Right atrium auricular region (tissue), 2 donors: ENCODE results near the gene LAP3. TPM values are rescaled to one million over a fixed set of nuclear protein-coding genes. Genes with fewer than 3 reads are reported as not detected.

Experiments
- DNase-seq: peaks from one replicate; pipeline ENCODE4 v3.0.0-alpha.2; 2019; ENCODE audit warnings: low spot score
- H3K27ac ChIP-seq, 2 donors: fragments of 200-600 bp; sonication (generic); 1 replicate in 1 of 2; 2 replicates in 1 of 2; pipeline ENCODE4 v1.5.1; 2016 to 2019
- H3K27me3 ChIP-seq, 2 donors: fragments of 200-600 bp; sonication (generic); one replicate each; pipeline versions ENCODE4 v1.5.1 to v1.6.0; 2017 to 2019
- H3K36me3 ChIP-seq: fragments of 200-600 bp; sonication (generic); one replicate; pipeline ENCODE4 v1.5.1; 2016
- H3K4me1 ChIP-seq, 2 donors: fragments of 200-600 bp; sonication (generic); one replicate each; pipeline versions ENCODE4 v1.5.1 to v1.6.0; 2017 to 2019
- H3K4me3 ChIP-seq, 2 donors: fragments of 200-600 bp; sonication (generic); 1 replicate in 1 of 2; 2 replicates in 1 of 2; pipeline ENCODE4 v1.5.1; 2017 to 2019; ENCODE audit warnings: mild to moderate bottlenecking in 1 of 2, moderate library complexity in 1 of 2
- H3K9me3 ChIP-seq, 2 donors: fragments of 200-600 bp; sonication (generic); one replicate each; pipeline ENCODE4 v1.5.1; 2019
- total RNA-seq, 2 donors: library from RNA; depleted of rRNA; stranded (reverse); fragments of >200 nt; gene quantifications; one replicate each; pipeline ENCODE4 v1.1.0, GENCODE V29; 2016
- TF ChIP-seq, protein P1 (sequence below), 2 donors: fragments of 200-600 bp; sonication (generic); IDR thresholded peaks; one replicate each; pipeline ENCODE4 v1.5.1; 2019; ENCODE audit warnings: antibody characterized with exemption in 2 of 2

The LAP3 gene
- total RNA-seq, 2 donors from 2014 or later: 35.5 to 67.2 TPM

DNA sequence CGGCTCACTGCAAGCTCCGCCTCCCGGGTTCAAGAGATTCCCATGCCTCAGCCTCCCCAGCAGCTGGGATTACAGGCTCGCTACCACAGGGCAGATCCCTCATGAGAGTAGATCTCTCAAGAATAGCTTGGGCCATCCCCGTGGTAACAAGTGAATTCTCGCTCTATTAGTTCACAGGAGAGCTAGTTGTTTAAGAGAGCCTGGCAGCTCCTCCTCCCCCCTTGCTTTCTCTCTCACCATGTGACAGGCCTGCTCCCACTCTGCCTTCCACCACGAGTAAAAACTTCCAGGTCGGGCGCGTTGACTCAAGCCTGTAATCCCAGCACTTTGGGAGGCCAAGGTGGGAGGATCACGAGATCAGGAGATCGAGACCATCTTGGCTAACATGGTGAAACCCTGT is 30.3 kb upstream of the LAP3 start:
- Histone ChIP-seq H3K4me3 (no peak overlapping the region), H3K36me3 (no peaks in the 10 kb centered on the region), H3K4me1 (no peaks in the 10 kb centered on the region), H3K27me3 (no peaks in the 10 kb centered on the region), H3K9me3 (no peaks in the 10 kb centered on the region), H3K27ac (no peak overlapping the region)
- TF ChIP-seq, protein P1, sequence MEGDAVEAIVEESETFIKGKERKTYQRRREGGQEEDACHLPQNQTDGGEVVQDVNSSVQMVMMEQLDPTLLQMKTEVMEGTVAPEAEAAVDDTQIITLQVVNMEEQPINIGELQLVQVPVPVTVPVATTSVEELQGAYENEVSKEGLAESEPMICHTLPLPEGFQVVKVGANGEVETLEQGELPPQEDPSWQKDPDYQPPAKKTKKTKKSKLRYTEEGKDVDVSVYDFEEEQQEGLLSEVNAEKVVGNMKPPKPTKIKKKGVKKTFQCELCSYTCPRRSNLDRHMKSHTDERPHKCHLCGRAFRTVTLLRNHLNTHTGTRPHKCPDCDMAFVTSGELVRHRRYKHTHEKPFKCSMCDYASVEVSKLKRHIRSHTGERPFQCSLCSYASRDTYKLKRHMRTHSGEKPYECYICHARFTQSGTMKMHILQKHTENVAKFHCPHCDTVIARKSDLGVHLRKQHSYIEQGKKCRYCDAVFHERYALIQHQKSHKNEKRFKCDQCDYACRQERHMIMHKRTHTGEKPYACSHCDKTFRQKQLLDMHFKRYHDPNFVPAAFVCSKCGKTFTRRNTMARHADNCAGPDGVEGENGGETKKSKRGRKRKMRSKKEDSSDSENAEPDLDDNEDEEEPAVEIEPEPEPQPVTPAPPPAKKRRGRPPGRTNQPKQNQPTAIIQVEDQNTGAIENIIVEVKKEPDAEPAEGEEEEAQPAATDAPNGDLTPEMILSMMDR (IDR thresholded peaks at IDR 0.05): no peak
- DNase-seq: no peak

DNA sequence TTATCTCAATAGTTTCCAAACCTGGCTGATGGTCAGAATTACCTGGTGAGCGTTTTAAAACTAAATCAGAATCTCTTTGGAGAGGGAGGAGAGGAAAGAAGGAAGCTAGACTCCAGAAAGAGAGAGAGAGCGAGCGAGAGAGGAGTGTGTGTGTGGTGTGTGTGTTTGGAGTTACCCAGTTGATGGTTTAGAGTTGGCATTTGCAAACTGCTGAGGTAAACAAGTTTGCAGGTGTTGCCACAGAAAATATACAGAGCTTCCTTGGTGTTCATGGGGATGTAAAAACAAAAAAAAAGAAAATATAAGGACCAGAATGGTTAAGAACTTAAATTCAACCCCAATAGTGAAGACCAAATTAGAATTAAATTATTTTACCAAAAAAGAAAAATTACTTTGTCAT is 26.4 kb upstream of the LAP3 start:
- no peak overlapping the region for H3K4me3 ChIP-seq
- DNase-seq: no peak
- TF ChIP-seq, protein P1 (IDR thresholded peaks at IDR 0.05): no peak
- no peaks in the 10 kb centered on the region for H3K9me3 ChIP-seq
- H3K27me3 ChIP-seq: no peaks in the 10 kb centered on the region
- H3K4me1 ChIP-seq: no peaks in the 10 kb centered on the region
- H3K27ac ChIP-seq: no peak overlapping the region
- H3K36me3 ChIP-seq: no peaks in the 10 kb centered on the region

DNA sequence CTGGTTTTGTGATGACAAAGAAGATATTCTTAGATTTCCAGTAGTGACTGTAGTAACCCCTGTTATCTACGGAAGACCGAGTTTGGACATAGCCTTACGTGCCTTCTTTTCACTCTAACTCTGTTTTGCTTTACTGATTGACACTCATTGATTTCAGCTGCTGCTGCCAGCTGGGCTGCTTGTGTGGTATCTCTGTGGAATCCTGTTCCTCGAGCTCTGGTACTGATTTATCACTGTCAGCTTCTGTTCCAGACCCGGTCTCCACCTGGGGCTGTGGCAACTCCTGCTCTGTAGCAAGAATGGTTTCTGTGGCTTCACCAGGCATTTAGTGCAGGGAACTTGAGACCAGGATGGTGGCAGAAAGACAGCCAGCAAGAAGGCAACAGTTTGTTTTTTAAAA is 24.6 kb upstream of the LAP3 start:
- Histone ChIP-seq H3K27me3 (no peaks in the 10 kb centered on the region), H3K36me3 (no peaks in the 10 kb centered on the region), H3K9me3 (no peaks in the 10 kb centered on the region), H3K4me3 (no peak overlapping the region), H3K27ac (no peak overlapping the region), H3K4me1 (no peaks in the 10 kb centered on the region)
- no peak for DNase-seq
- TF ChIP-seq, protein P1 (IDR thresholded peaks at IDR 0.05): no peak

DNA sequence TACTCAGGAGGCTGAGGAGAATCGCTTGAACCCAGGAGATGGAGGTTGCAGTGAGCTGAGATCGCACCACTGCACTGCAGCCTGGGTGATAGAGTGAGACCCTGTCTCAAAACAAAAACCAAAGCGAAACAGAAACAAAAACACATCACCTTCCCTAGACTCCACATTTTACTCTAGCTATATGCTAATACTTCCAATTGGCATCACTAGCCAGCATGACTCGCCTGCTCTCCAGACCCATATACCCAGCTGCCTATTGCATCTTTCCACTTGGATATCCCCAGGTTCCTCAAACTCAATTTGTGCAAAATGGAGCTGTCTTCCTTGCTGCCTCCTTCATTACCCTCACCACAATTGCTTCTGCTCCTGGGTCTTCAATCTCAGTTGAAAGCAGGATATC is 22.4 kb upstream of the LAP3 start:
- Histone ChIP-seq H3K4me1 (no peaks in the 10 kb centered on the region), H3K27ac (no peak overlapping the region), H3K36me3 (no peaks in the 10 kb centered on the region), H3K9me3 (no peaks in the 10 kb centered on the region), H3K4me3 (no peak overlapping the region), H3K27me3 (no peaks in the 10 kb centered on the region)
- DNase-seq: no peak
- TF ChIP-seq, protein P1 (IDR thresholded peaks at IDR 0.05): no peak

DNA sequence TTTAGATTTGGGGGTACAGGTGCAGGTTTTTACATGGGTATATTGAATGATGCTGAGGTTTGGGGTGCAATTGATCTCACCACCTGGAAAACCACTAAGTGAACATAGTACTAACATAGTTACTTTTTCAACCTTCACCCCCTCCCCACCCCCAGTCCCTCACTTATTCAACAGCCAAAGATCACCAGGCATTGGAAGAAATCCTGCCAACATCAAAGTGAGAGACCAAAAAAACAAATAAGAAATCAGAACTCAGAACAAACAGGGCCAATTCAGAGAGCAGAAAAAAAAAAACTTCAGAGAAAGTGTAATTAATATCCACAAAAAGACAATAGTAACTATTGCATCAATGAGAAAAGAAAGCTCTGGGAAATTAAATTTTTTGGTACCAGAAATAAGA is 20.5 kb upstream of the LAP3 start:
- H3K36me3 ChIP-seq: no peaks in the 10 kb centered on the region
- no peak for DNase-seq
- H3K27me3 ChIP-seq: no peaks in the 10 kb centered on the region
- no peak overlapping the region for H3K4me3 ChIP-seq
- H3K27ac ChIP-seq: no peak overlapping the region
- TF ChIP-seq, protein P1 (IDR thresholded peaks at IDR 0.05): no peak
- no peaks in the 10 kb centered on the region for H3K9me3 ChIP-seq
- no peaks in the 10 kb centered on the region for H3K4me1 ChIP-seq

DNA sequence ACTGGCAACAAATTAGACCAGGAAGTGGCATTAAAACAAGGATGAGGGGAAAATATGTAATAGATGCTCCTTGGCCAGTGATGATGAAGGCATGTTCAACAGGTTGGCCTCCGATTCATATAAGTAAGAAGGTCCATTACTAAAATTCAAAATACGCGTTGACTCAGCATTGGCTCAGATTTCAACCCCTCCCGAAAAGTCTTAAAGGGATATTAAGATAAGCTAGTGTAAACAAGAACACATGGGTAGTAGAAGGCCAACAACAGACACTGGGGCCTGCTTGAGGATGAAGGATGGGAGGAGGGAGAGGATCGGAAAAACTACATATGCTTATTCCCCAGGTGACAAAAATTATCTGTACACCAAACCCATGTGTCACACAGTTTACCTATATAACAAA is 19.1 kb upstream of the LAP3 start:
- Histone ChIP-seq H3K4me3 (no peak overlapping the region), H3K36me3 (no peaks in the 10 kb centered on the region), H3K27me3 (no peaks in the 10 kb centered on the region), H3K9me3 (no peaks in the 10 kb centered on the region), H3K27ac (no peak overlapping the region), H3K4me1 (no peaks in the 10 kb centered on the region)
- no peak for DNase-seq
- TF ChIP-seq, protein P1 (IDR thresholded peaks at IDR 0.05): no peak
